ENCODE data around the gene DNAJC18.

DNA sequence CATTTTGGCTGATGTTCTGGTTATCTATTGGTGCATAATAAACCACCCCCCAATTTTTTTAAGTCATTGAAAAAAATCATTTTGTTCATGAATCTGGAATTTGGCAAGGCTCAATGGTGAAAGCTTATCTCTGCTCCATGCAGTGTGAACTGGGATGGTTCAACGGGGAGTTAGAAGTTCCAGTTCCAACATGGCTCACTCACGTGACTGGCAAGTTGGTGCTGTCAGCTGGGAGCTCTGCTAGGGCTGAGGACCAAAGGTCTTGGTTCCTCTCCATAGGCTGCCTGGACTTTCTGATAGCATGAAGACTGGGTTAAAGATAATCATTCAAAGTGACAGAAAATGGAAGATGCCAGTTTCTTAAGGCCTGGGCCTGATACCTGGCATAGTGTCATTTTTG lies 32.4 kb downstream of the DNAJC18 start:
- TF ChIP-seq CREB5 (CRISPR knock-in tag; IDR thresholded peaks at IDR 0.05; ENCODE audit: low read depth) (no peak), ZFP3 (CRISPR knock-in tag; IDR thresholded peaks at IDR 0.05) (no peak), ESRRG (CRISPR knock-in tag; IDR thresholded peaks at IDR 0.05) (no peak)
